Calu3 (cell line): ENCODE measurements around the gene SETD2. TPM values are rescaled to one million over a fixed set of nuclear protein-coding genes. Genes with fewer than 3 reads are reported as not detected.
A peak's percentile ranks its signal among the peaks of the same experiment; 100 is the strongest.

ENCODE experiments used
- BruUV-seq: library from RNA; stranded (reverse); fragments of 400-500 nt; replicated peaks from 2 replicates; lab custom pipeline; 2021; lab: Mats Ljungman, UMichigan
- CTCF ChIA-PET: fragments of 300-600 bp; sonication (Branson Sonifier 250); formaldehyde crosslinking; loops from one replicate; lab custom pipeline; 2022; ENCODE audit warnings: antibody characterized with exemption; lab: Charles Lee
- DNase-seq: peaks from one replicate; pipeline ENCODE4 v3.0.0; 2022
- H3K27ac Mint-ChIP-seq: one replicate; pipeline ENCODE4 v1.8.0; 2022; ENCODE audit warnings: mixed read lengths; ENCODE audit not compliant: unreplicated experiment
- H3K27me3 Mint-ChIP-seq: one replicate; pipeline ENCODE4 v1.8.0; 2022; ENCODE audit warnings: mixed read lengths; ENCODE audit not compliant: unreplicated experiment
- H3K36me3 Mint-ChIP-seq: one replicate; pipeline ENCODE4 v1.8.0; 2022; ENCODE audit warnings: mild to moderate bottlenecking, moderate library complexity, mixed read lengths; ENCODE audit not compliant: insufficient read depth, unreplicated experiment
- H3K4me1 Mint-ChIP-seq: one replicate; pipeline ENCODE4 v1.8.0; 2022; ENCODE audit warnings: mild to moderate bottlenecking, low read depth, mixed read lengths; ENCODE audit not compliant: unreplicated experiment
- H3K4me3 Mint-ChIP-seq: one replicate; pipeline ENCODE4 v1.8.0; 2022; ENCODE audit warnings: mild to moderate bottlenecking, low read depth, moderate library complexity, mixed read lengths; ENCODE audit not compliant: unreplicated experiment
- H3K9me3 Mint-ChIP-seq: one replicate; pipeline ENCODE4 v1.8.0; 2022; ENCODE audit warnings: low read depth, mixed read lengths; ENCODE audit not compliant: unreplicated experiment
- intact Hi-C: fragments of 100-400 bp; cut with micrococcal nuclease; formaldehyde crosslinking; loops from one replicate; pipeline ENCODE4 v1.10.0; 2022; ENCODE audit not compliant: unreplicated experiment
- total RNA-seq: library from RNA; stranded (reverse); gene quantifications from 2 replicates; pipeline ENCODE4 v1.2.3, GENCODE V29; 2022
- TF ChIP-seq, protein P1 (sequence below): fragments of 200-600 bp; IDR thresholded peaks from one replicate; pipeline ENCODE4 v1.8.0; 2022; ENCODE audit warnings: antibody characterized with exemption; ENCODE audit not compliant: unreplicated experiment

The SETD2 gene
- total RNA-seq, 1 experiment from 2014 or later: 39.2 TPM

DNA sequence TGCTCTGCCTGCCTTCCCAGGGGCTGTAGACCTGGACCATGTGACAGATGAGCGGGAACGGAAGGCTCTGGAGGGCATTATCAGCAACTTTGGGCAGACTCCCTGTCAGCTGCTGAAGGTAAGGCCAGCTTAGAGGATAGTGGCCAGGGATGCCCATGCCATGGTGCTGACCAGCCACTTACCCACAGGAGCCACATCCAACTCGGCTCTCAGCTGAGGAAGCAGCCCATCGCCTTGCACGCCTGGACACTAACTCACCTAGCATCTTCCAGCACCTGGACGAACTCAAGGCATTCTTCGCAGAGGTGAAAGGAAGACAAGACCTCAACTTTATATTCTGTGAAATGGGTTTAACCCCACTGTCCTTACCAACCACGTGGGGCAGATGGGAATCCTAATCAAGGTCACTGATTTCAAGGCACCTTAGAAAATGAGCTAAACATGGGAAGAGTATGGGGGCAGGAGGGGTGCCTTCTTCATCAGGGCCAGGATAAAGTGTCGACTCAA, 157.7 kb downstream of the SETD2 start:
- Mint-ChIP-seq H3K27ac (no peak overlapping the region), H3K4me3 (no peak overlapping the region), H3K4me1 (no peaks in the 10 kb centered on the region), H3K36me3 (peaks cover 45% of the 10 kb centered on the region), H3K27me3 (no peaks in the 10 kb centered on the region), H3K9me3 (no peaks in the 10 kb centered on the region)
- intact Hi-C loops: no loop called here
- BruUV-seq: no TSS peak
- CTCF ChIA-PET: interaction anchor here (0.8 kb wide), 1 partner anchor 12 kb away, joined by 3 read pairs; no protein-coding TSS in a partner anchor
- TF ChIP-seq, protein P1, sequence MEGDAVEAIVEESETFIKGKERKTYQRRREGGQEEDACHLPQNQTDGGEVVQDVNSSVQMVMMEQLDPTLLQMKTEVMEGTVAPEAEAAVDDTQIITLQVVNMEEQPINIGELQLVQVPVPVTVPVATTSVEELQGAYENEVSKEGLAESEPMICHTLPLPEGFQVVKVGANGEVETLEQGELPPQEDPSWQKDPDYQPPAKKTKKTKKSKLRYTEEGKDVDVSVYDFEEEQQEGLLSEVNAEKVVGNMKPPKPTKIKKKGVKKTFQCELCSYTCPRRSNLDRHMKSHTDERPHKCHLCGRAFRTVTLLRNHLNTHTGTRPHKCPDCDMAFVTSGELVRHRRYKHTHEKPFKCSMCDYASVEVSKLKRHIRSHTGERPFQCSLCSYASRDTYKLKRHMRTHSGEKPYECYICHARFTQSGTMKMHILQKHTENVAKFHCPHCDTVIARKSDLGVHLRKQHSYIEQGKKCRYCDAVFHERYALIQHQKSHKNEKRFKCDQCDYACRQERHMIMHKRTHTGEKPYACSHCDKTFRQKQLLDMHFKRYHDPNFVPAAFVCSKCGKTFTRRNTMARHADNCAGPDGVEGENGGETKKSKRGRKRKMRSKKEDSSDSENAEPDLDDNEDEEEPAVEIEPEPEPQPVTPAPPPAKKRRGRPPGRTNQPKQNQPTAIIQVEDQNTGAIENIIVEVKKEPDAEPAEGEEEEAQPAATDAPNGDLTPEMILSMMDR: no peak
- no peak for DNase-seq

DNA sequence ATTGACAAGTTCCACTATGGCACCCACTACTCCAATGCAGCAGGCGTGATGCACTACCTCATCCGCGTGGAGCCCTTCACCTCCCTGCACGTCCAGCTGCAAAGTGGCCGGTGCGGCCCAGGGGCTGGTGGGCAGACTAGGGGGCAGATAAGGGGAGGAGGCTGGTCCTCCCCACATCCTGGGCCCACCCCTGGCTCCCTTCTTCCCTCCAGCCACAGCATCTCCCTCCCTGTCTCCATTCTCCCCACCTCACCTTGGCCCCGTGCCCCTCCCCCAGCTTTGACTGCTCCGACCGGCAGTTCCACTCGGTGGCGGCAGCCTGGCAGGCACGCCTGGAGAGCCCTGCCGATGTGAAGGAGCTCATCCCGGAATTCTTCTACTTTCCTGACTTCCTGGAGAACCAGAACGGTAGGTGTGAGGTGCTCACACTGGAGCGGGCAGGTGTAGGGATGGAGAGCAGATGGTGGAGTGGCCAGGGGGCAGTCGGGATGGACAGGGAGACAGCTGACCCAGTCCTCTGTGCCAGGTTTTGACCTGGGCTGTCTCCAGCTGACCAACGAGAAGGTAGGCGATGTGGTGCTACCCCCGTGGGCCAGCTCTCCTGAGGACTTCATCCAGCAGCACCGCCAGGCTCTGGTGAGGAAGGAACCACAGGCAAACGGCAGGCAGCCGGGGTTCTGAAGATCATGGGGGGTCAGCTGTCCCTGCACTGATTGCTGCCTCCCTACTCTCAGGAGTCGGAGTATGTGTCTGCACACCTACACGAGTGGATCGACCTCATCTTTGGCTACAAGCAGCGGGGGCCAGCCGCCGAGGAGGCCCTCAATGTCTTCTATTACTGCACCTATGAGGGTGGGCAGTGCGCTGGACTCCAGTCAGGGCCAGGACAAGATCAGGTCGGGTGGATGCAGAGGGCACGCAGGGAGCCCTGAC, 158.4 kb downstream of the SETD2 start:
- peaks cover 42% of the 10 kb centered on the region for H3K36me3 Mint-ChIP-seq
- intact Hi-C loops: no loop called here
- H3K27me3 Mint-ChIP-seq: no peaks in the 10 kb centered on the region
- BruUV-seq: TSS peak; percentile 21
- TF ChIP-seq, protein P1: no peak
- CTCF ChIA-PET: no interaction called here
- H3K4me1 Mint-ChIP-seq: no peaks in the 10 kb centered on the region
- no peak for DNase-seq
- H3K9me3 Mint-ChIP-seq: no peaks in the 10 kb centered on the region
- H3K27ac Mint-ChIP-seq: no peak overlapping the region
- H3K4me3 Mint-ChIP-seq: no peak overlapping the region

DNA sequence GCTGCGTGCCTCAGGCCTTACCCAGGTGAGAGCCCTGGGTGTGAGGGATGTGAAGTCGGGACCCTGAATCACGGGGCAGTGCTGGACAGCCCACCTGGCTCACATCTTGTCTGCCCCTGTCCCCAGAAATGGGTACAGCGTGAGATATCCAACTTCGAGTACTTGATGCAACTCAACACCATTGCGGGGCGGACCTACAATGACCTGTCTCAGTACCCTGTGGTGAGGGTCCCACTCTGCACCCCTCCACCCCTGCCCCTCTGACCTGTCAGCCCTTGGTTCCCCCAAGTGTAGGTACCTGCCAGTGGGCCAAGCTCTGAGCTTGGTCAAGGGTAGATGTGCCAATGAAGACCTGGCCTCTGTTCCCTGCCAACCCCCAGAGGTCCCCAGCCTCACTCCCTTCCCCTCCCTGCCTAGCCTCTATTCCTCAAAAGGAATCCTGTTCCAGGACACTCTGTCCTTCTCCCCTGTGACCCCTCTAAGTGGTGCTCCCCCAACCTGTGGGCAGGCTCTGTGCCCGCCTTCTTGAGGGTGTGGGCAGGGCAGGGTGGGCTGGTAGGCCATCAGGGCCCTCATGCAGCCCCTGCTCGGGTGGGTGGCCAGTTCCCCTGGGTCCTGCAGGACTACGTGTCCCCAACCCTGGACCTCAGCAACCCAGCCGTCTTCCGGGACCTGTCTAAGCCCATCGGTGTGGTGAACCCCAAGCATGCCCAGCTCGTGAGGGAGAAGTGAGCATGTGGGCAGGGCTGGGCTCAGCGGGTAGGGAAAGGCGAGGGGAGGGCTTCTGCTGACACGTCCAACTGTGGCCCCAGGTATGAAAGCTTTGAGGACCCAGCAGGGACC, 159.3 kb downstream of the SETD2 start:
- DNase-seq: no peak
- CTCF ChIA-PET: interaction anchor here (0.9 kb wide), 1 partner anchor 69 kb away, joined by 3 read pairs; no protein-coding TSS in a partner anchor
- intact Hi-C loops: no loop called here
- no peaks in the 10 kb centered on the region for H3K9me3 Mint-ChIP-seq
- BruUV-seq: no TSS peak
- H3K36me3 Mint-ChIP-seq: peaks cover 41% of the 10 kb centered on the region
- H3K27ac Mint-ChIP-seq: no peak overlapping the region
- no peak overlapping the region for H3K4me3 Mint-ChIP-seq
- H3K4me1 Mint-ChIP-seq: no peaks in the 10 kb centered on the region
- TF ChIP-seq, protein P1: no peak
- H3K27me3 Mint-ChIP-seq: no peaks in the 10 kb centered on the region
